Neural cell (in vitro differentiated cells): ENCODE data around the gene LRIT1. TPM values are rescaled to one million over a fixed set of nuclear protein-coding genes. Genes with fewer than 3 reads are reported as not detected.

ENCODE experiments used
- H2AFZ ChIP-seq: fragments of 200-600, 300-800 bp; sonication (generic), shearing (Covaris generic); 2 replicates; pipeline ENCODE4 v1.6.0; 2014; ENCODE audit warnings: low read depth, mild to moderate bottlenecking, antibody characterized with exemption, low read length, moderate library complexity
- H3F3A ChIP-seq: fragments of 200-600 bp; shearing (Covaris generic); 2 replicates; pipeline ENCODE4 v1.6.1; 2016; ENCODE audit warnings: mild to moderate bottlenecking, moderate library complexity, mixed read lengths, antibody characterized with exemption, low read length; ENCODE audit not compliant: insufficient read depth, poor library complexity, severe bottlenecking
- H3K27ac ChIP-seq: fragments of 200-600, 300-800 bp; sonication (generic), shearing (Covaris generic); 2 replicates; pipeline ENCODE4 v1.5.1; 2014; ENCODE audit warnings: mild to moderate bottlenecking, low read length, moderate library complexity
- H3K27me3 ChIP-seq: fragments of 300-800, 200-600 bp; sonication (generic), shearing (Covaris generic); 2 replicates; pipeline ENCODE4 v1.6.0; 2014; ENCODE audit warnings: mild to moderate bottlenecking, low read depth, low read length, moderate library complexity; ENCODE audit not compliant: insufficient read depth
- H3K36me3 ChIP-seq: fragments of 300-800, 200-600 bp; sonication (generic), shearing (Covaris generic); 2 replicates; pipeline ENCODE4 v1.5.1; 2014; ENCODE audit warnings: mild to moderate bottlenecking, antibody characterized with exemption, low read length, moderate library complexity; ENCODE audit not compliant: insufficient read depth
- H3K4me2 ChIP-seq: fragments of 300-800, 200-600 bp; sonication (generic), shearing (Covaris generic); 2 replicates; pipeline ENCODE4 v1.6.0; 2014; ENCODE audit warnings: mild to moderate bottlenecking, low read length
- H3K4me3 ChIP-seq: fragments of 300-800, 200-600 bp; sonication (generic), shearing (Covaris generic); 2 replicates; pipeline ENCODE4 v1.5.1; 2014; ENCODE audit warnings: mild to moderate bottlenecking, low read length, moderate library complexity
- H3K79me2 ChIP-seq: fragments of 200-600 bp; shearing (Covaris generic); replicated peaks from 2 replicates; pipeline ENCODE4 v1.6.0; 2014; ENCODE audit warnings: mild to moderate bottlenecking, low read length, moderate library complexity; ENCODE audit not compliant: insufficient read depth
- H3K9ac ChIP-seq: fragments of 300-800, 200-600 bp; sonication (generic), shearing (Covaris generic); 2 replicates; pipeline ENCODE4 v1.6.1; 2016; ENCODE audit warnings: mild to moderate bottlenecking, low read length, mixed read lengths
- H3K9me2 ChIP-seq: fragments of 200-600 bp; shearing (Covaris generic); 2 replicates; pipeline ENCODE4 v1.6.1; 2016; ENCODE audit warnings: mild to moderate bottlenecking, low read length, mixed read lengths; ENCODE audit not compliant: insufficient read depth
- H3K9me3 ChIP-seq: fragments of 200-600, 300-800 bp; sonication (generic), shearing (Covaris generic); 2 replicates; pipeline ENCODE4 v1.6.1; 2016; ENCODE audit warnings: mild to moderate bottlenecking, mixed run types, low read length, moderate library complexity, mixed read lengths
- H4K20me1 ChIP-seq: fragments of 200-600 bp; shearing (Covaris generic); 2 replicates; pipeline ENCODE4 v1.6.1; 2016; ENCODE audit warnings: mild to moderate bottlenecking, mixed run types; ENCODE audit not compliant: insufficient read depth
- CTCF ChIP-seq: fragments of 450-650 bp; IDR thresholded peaks from 2 replicates; pipeline ENCODE4 v1.5.1; 2014; ENCODE audit warnings: antibody characterized with exemption, mild to moderate bottlenecking, moderate library complexity; ENCODE audit not compliant: poor library complexity, severe bottlenecking
- EP300 ChIP-seq: fragments of 450-650 bp; conservative IDR thresholded peaks from 2 replicates; pipeline ENCODE4 v1.6.1; 2014; ENCODE audit warnings: antibody characterized with exemption, mild to moderate bottlenecking, moderate library complexity; ENCODE audit not compliant: poor library complexity, severe bottlenecking
- EZH2 ChIP-seq: fragments of 200-600, 300-800 bp; shearing (Covaris generic), sonication (generic); IDR thresholded peaks from 2 replicates; pipeline ENCODE4 v1.6.1; 2014; ENCODE audit warnings: antibody characterized with exemption, low read length, borderline replicate concordance, mild to moderate bottlenecking; ENCODE audit not compliant: insufficient read depth, poor library complexity, severe bottlenecking
- MXI1 ChIP-seq: fragments of 450-650 bp; conservative IDR thresholded peaks from 2 replicates; pipeline ENCODE4 v1.6.1; 2014; ENCODE audit warnings: antibody characterized with exemption, mild to moderate bottlenecking; ENCODE audit not compliant: poor library complexity, severe bottlenecking
- POLR2AphosphoS5 ChIP-seq: IDR thresholded peaks from 2 replicates; pipeline ENCODE4 v1.6.1; 2012
- RAD21 ChIP-seq: fragments of 450-650 bp; conservative IDR thresholded peaks from 2 replicates; pipeline ENCODE4 v1.6.1; 2014; ENCODE audit warnings: antibody characterized with exemption, mild to moderate bottlenecking, moderate library complexity
- REST ChIP-seq: IDR thresholded peaks from 2 replicates; pipeline ENCODE4 v1.6.1; 2012; ENCODE audit warnings: borderline replicate concordance
- SMC3 ChIP-seq: fragments of 450-650 bp; conservative IDR thresholded peaks from 2 replicates; pipeline ENCODE4 v1.6.1; 2014; ENCODE audit warnings: antibody characterized with exemption, mild to moderate bottlenecking, moderate library complexity; ENCODE audit not compliant: poor library complexity
- TAF1 ChIP-seq: IDR thresholded peaks from 2 replicates; pipeline ENCODE4 v1.6.1; 2012; ENCODE audit warnings: low read depth
- polyA plus RNA-seq: library from polyadenylated mRNA; depleted of rRNA; stranded (reverse); fragments of >200 nt; gene quantifications from 2 replicates; pipeline ENCODE4 v1.2.3, GENCODE V29; 2014

LRIT1 gene
- polyA plus RNA-seq, 1 donor from 2014 or later: not detected

DNA sequence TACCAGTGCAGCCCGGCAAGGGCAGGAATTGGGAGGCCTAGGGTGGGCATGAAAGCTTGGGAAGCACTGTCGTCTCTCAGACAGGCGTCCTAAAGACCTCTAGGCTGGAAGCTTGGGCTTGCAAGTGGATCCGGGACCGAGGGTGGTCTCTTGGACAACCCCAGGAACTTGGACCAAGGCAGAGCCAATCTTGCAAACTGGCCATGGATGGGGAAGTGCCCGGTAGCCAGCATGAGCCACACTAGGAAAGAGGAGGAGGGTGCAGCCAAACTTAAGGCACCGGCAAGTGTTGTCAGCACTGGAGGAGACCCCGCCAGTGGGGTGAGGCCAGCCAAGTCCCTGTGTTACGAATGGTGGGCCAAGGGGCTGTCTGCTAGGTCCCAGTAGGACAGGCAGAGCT is 24.5 kb downstream of the LRIT1 start:
- Histone ChIP-seq H3K9ac (no peak overlapping the region), H3K9me3 (no peaks in the 10 kb centered on the region), H3F3A (no peaks in the 10 kb centered on the region), H3K27me3 (no peaks in the 10 kb centered on the region), H2AFZ (no peak overlapping the region), H3K4me2 (no peak overlapping the region), H4K20me1 (no peaks in the 10 kb centered on the region), H3K27ac (no peak overlapping the region), H3K4me3 (no peak overlapping the region), H3K36me3 (no peaks in the 10 kb centered on the region), H3K79me2 (no peaks in the 10 kb centered on the region), H3K9me2 (no peaks in the 10 kb centered on the region)
- no peak for TF ChIP-seq CTCF
- TF ChIP-seq EP300: no peak
- no peak for TF ChIP-seq RAD21
- TF ChIP-seq MXI1: no peak
- no peak for TF ChIP-seq POLR2AphosphoS5
- no peak for TF ChIP-seq SMC3
- TF ChIP-seq TAF1: no peak
- TF ChIP-seq EZH2: no peak
- no peak for TF ChIP-seq REST

DNA sequence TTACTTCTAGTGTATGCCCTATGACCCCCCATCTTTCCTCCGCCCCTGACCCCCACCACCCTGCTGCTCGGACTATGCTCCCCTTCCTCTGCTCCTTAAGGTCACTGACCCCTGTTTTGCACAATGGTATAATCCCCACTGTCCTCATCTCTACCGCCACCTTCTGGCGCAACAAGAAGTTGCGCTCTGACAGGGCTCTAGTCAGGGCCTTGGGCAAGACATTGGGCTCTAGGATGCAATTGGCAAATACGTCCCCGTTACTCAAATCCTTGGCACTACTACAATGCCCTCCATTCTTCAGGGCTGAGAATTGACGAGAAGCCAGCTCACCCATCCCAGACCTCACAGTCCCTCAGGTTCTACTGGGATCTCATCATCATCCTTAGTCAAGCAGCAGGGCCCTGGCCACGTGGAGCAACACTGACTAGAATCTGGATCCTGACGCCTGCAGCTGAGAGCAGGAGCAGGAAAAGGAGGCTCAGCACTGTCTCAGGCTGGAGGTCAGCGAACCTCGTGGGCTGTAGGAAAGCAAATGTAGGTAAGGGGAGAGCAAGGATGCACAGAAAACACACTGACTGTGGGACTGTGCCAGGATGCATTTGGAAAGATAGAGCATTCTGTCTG is 26.6 kb downstream of the LRIT1 start:
- H3K4me2 ChIP-seq: no peak overlapping the region
- H3K9me3 ChIP-seq: no peaks in the 10 kb centered on the region
- no peak overlapping the region for H3K9ac ChIP-seq
- H2AFZ ChIP-seq: no peak overlapping the region
- TF ChIP-seq CTCF: no peak
- no peak for TF ChIP-seq REST
- no peak for TF ChIP-seq EP300
- no peaks in the 10 kb centered on the region for H3K79me2 ChIP-seq
- H3K27me3 ChIP-seq: no peaks in the 10 kb centered on the region
- H3K27ac ChIP-seq: no peak overlapping the region
- no peaks in the 10 kb centered on the region for H4K20me1 ChIP-seq
- no peaks in the 10 kb centered on the region for H3K36me3 ChIP-seq
- H3F3A ChIP-seq: no peaks in the 10 kb centered on the region
- no peak overlapping the region for H3K4me3 ChIP-seq
- H3K9me2 ChIP-seq: no peaks in the 10 kb centered on the region
